Ovary (tissue), 3 donors: Measurements from ENCODE around the gene GPR137B.

Source experiments
- EP300 ChIP-seq: sonication (generic); formaldehyde crosslinking; IDR thresholded peaks from one replicate; pipeline ENCODE4 v1.6.1; 2017; ENCODE audit warnings: antibody characterized with exemption
- TF ChIP-seq, protein P1 (sequence below), 3 donors: fragments of 450-650 bp in 2 of 3; fragments of 200-600 bp in 1 of 3; IDR thresholded peaks; one replicate each; pipeline versions ENCODE4 v1.5.1 to v1.8.0; 2016 to 2022; ENCODE audit warnings: antibody characterized with exemption in 3 of 3, mild to moderate bottlenecking in 1 of 3
- donor health status: DM: no; HTN: no; CAD: no.

DNA sequence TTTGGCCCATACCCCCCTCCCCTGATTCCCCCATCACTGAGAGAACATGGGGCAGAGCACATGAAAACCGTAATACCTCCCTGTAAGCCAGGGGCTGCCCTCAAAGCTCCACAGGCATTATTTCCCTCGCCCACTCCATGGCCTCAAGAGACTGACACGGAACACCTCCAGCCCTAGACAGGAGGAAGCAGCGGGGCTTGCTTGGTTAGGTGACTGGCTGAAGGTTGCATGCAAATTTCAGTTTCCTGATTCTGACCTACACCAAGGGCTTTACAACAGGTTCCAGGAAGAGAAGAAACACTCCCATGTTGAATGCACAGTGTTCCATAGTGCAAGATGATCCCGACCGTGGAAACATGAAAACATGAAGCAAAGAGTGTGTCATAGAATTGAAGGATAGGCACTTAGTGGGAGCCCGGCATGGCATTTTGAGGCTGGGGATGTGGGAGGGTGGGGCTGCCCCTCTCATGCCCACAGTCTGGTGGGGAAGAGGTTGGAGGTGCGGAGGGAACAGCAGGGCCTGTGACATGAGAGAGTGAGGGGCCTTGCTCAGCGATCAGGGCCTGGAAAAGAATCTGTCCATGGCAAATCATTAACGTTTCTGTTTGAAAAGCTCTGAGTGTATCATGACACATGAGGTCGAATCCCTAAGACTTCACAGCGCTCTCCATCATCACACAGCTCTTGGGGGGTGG, 33.5 kb downstream of the GPR137B start:
- TF ChIP-seq, protein P1, sequence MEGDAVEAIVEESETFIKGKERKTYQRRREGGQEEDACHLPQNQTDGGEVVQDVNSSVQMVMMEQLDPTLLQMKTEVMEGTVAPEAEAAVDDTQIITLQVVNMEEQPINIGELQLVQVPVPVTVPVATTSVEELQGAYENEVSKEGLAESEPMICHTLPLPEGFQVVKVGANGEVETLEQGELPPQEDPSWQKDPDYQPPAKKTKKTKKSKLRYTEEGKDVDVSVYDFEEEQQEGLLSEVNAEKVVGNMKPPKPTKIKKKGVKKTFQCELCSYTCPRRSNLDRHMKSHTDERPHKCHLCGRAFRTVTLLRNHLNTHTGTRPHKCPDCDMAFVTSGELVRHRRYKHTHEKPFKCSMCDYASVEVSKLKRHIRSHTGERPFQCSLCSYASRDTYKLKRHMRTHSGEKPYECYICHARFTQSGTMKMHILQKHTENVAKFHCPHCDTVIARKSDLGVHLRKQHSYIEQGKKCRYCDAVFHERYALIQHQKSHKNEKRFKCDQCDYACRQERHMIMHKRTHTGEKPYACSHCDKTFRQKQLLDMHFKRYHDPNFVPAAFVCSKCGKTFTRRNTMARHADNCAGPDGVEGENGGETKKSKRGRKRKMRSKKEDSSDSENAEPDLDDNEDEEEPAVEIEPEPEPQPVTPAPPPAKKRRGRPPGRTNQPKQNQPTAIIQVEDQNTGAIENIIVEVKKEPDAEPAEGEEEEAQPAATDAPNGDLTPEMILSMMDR (IDR thresholded peaks at IDR 0.05) = no peak
- TF ChIP-seq EP300 = no peak
